IgD-negative memory B cell (primary cell): Measurements from ENCODE around the gene NKIRAS1. TPM values are rescaled to one million over a fixed set of nuclear protein-coding genes. Genes with fewer than 3 reads are reported as not detected.
"Not testable (repeated sequence)": the region's sequence is repeated elsewhere in the genome, so short reads cannot be mapped to it uniquely, and the experiment has no call there.

Source experiments
- H3K27ac Mint-ChIP-seq, 3 donors: one replicate each; pipeline ENCODE4 v1.8.0; 2020 to 2022; ENCODE audit warnings: mild to moderate bottlenecking in 3 of 3, mixed read lengths in 3 of 3, moderate library complexity in 1 of 3
- H3K27me3 Mint-ChIP-seq: one replicate; pipeline ENCODE4 v1.8.0; 2021; ENCODE audit warnings: mixed read lengths
- H3K36me3 Mint-ChIP-seq: one replicate; pipeline ENCODE4 v1.8.0; 2020; ENCODE audit warnings: mild to moderate bottlenecking, mixed read lengths
- H3K4me1 Mint-ChIP-seq, 3 donors: one replicate each; pipeline ENCODE4 v1.8.0; 2020 to 2022; ENCODE audit warnings: mixed read lengths in 3 of 3, mild to moderate bottlenecking in 1 of 3
- H3K4me3 Mint-ChIP-seq, 4 donors: one replicate each; pipeline ENCODE4 v1.8.0; 2020 to 2022; ENCODE audit warnings: mild to moderate bottlenecking in 4 of 4, mixed read lengths in 4 of 4, moderate library complexity in 3 of 4
- H3K9me3 Mint-ChIP-seq, 3 donors: one replicate each; pipeline ENCODE4 v1.8.0; 2020 to 2021; ENCODE audit warnings: mixed read lengths in 3 of 3, mild to moderate bottlenecking in 1 of 3
- polyA plus RNA-seq: library from polyadenylated mRNA; unstranded; fragments of 300-500 nt; fragmentation: Illumina TruSeq; gene quantifications from one replicate; pipeline ENCODE4 v1.2.3, GENCODE V29; 2021

NKIRAS1 gene
- polyA plus RNA-seq, 1 donor from 2014 or later: 2.8 TPM

GRCh38 chr3:23900744-23901143 lies 16.0 kb downstream of the NKIRAS1 start:
- Mint-ChIP-seq H3K9me3 (peaks cover 0 to 2% (median 0%) of the 10 kb centered on the region in 3 donors), H3K4me3 (no peak overlapping the region), H3K27me3 (no peaks in the 10 kb centered on the region), H3K27ac (peak overlapping the region in 1 of 3 donors; percentile 31), H3K36me3 (peaks cover 17% of the 10 kb centered on the region), H3K4me1 (no peaks in the 10 kb centered on the region)

DNA sequence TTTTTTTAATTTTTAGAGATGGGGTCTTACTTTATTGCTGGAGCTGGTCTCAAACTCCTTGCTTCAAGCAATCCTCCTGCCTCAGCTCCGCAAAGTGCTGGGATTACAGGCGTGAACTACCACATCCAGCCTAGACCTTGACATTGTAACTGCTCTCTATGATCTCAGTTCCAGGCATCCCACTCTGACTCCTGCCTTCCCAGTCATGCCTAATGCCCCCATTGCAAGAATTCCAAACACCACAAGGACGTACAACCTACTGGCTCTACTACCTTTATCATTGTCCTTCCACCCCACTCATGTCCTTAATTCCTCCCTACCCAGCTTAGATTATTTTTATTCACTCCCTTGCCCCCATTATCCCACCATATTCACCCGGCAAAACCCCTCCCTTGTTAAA lies 21.6 kb downstream of the NKIRAS1 start:
- Mint-ChIP-seq H3K36me3 (peaks cover 6% of the 10 kb centered on the region), H3K4me3 (no peak overlapping the region), H3K27me3 (no peaks in the 10 kb centered on the region), H3K9me3 (no peaks in the 10 kb centered on the region), H3K4me1 (peaks cover 2 to 10% (median 5%) of the 10 kb centered on the region in 3 donors), H3K27ac (peak overlapping the region in 1 of 3 donors; percentile 40)

DNA sequence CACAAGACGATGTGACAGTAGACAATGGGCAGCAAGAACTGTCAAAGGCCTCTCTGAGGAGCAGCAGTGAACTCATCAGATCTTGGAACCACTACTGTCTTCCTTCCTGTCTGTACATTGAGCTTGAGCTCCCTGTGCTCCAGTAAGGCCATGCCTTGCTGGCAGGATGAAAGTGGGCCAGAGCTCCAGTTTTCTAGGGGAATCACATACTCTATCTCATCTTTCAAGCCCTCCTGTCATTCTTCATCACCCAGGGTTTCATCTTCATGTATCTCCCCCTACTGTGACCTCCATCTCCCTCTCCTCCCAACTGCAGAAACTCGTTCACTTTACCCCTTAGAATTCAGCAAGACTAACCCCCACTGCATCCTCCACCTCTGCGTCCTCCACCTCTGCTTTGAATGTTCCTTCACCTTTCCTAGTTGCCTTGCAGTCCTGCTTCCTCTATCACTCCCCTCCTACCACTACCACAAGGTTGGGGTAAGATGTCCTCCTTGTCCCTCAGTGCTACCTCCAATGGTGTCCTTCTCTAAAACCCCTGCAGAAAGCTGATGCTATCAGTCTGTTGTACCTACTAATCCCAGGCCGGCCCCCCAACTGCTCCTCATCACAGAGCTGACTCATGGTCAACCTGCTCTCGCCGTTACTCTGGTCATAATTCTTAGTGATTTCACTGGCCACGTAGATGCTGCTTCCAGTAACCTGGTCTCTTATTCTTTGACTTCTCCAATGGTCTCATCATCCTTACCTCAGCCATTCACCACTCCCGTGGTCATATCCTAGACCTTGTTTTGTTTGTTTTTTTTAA lies 22.3 kb downstream of the NKIRAS1 start:
- no peaks in the 10 kb centered on the region for H3K9me3 Mint-ChIP-seq
- H3K4me1 Mint-ChIP-seq: peaks cover 2 to 10% (median 5%) of the 10 kb centered on the region in 3 donors
- no peaks in the 10 kb centered on the region for H3K27me3 Mint-ChIP-seq
- H3K36me3 Mint-ChIP-seq: peaks cover 6% of the 10 kb centered on the region
- no peak overlapping the region for H3K4me3 Mint-ChIP-seq
- H3K27ac Mint-ChIP-seq: peak overlapping the region in 2 of 3 donors; percentile 17 to 32

GRCh38 chr3:23889950-23890349 lies 26.8 kb downstream of the NKIRAS1 start:
- Mint-ChIP-seq H3K27ac (no peak overlapping the region), H3K4me1 (peaks cover 2 to 21% (median 8%) of the 10 kb centered on the region in 3 donors), H3K4me3 (no peak overlapping the region), H3K36me3 (no peaks in the 10 kb centered on the region), H3K27me3 (no peaks in the 10 kb centered on the region), H3K9me3 (no peaks in the 10 kb centered on the region)

- Mint-ChIP-seq H3K36me3 (no peaks in the 10 kb centered on the region), H3K4me3 (no peak overlapping the region), H3K27ac (no peak overlapping the region), H3K9me3 (no peaks in the 10 kb centered on the region), H3K4me1 (peaks cover 2 to 21% (median 10%) of the 10 kb centered on the region in 3 donors), H3K27me3 (no peaks in the 10 kb centered on the region)
Measured at GRCh38 chr3:23889386-23889785, 27.4 kb downstream of the NKIRAS1 start.

GRCh38 chr3:23888617-23889228 lies 28.1 kb downstream of the NKIRAS1 start:
- Mint-ChIP-seq H3K9me3 (no peaks in the 10 kb centered on the region), H3K4me3 (no peak overlapping the region), H3K27me3 (no peaks in the 10 kb centered on the region), H3K27ac (peak overlapping the region in 1 of 3 donors; percentile 20), H3K4me1 (peaks cover 2 to 21% (median 10%) of the 10 kb centered on the region in 3 donors), H3K36me3 (no peaks in the 10 kb centered on the region)

- Mint-ChIP-seq H3K9me3 (no peaks in the 10 kb centered on the region), H3K27ac (no peak overlapping the region), H3K4me3 (no peak overlapping the region), H3K36me3 (peaks cover 6% of the 10 kb centered on the region), H3K27me3 (no peaks in the 10 kb centered on the region), H3K4me1 (peaks cover 0 to 11% (median 11%) of the 10 kb centered on the region in 3 donors)
Measured at GRCh38 chr3:23886311-23886710, 30.5 kb downstream of the NKIRAS1 start.

- no peaks in the 10 kb centered on the region for H3K27me3 Mint-ChIP-seq
- peaks cover 7% of the 10 kb centered on the region for H3K36me3 Mint-ChIP-seq
- no peaks in the 10 kb centered on the region for H3K9me3 Mint-ChIP-seq
- H3K4me1 Mint-ChIP-seq: peaks cover 2 to 12% (median 11%) of the 10 kb centered on the region in 3 donors
- H3K27ac Mint-ChIP-seq: no peak overlapping the region
- no peak overlapping the region for H3K4me3 Mint-ChIP-seq
Measured at GRCh38 chr3:23885210-23885609, 31.6 kb downstream of the NKIRAS1 start.

DNA sequence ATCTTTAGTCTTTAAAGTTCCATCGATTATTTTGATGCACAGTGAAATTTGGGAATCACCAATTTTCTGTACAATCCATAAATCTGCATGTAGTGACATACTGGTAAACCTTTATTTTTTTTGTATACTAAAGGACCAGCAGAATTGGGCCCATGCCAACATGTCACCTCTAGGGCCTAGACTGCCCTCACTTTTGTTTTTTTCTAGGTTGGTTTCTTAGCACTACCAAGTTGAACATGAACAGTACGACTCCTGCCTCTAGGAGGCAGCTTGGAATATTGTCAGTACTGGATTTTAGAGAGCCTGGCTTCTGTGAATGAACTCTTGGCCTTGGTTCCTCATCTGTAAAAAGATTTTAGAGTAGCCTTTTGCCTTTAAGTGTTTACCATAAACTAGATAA lies 32.3 kb downstream of the NKIRAS1 start:
- H3K36me3 Mint-ChIP-seq: peaks cover 7% of the 10 kb centered on the region
- peak overlapping the region in 1 of 3 donors; percentile 23 for H3K27ac Mint-ChIP-seq
- H3K9me3 Mint-ChIP-seq: no peaks in the 10 kb centered on the region
- no peak overlapping the region for H3K4me3 Mint-ChIP-seq
- peaks cover 2 to 12% (median 11%) of the 10 kb centered on the region in 3 donors for H3K4me1 Mint-ChIP-seq
- no peaks in the 10 kb centered on the region for H3K27me3 Mint-ChIP-seq

- Mint-ChIP-seq H3K27ac (no peak overlapping the region), H3K9me3 (no peaks in the 10 kb centered on the region), H3K36me3 (peaks cover 8% of the 10 kb centered on the region), H3K4me3 (no peak overlapping the region), H3K27me3 (no peaks in the 10 kb centered on the region), H3K4me1 (peaks cover 2 to 19% (median 13%) of the 10 kb centered on the region in 3 donors)
Measured at GRCh38 chr3:23882487-23882918, 34.3 kb downstream of the NKIRAS1 start.

- not testable (repeated sequence) for H3K4me3 Mint-ChIP-seq, H3K9me3 Mint-ChIP-seq, H3K27ac Mint-ChIP-seq, H3K27me3 Mint-ChIP-seq, H3K36me3 Mint-ChIP-seq
- H3K4me1 Mint-ChIP-seq: peaks cover 6 to 20% (median 18%) of the 10 kb centered on the region in 3 donors
Measured at GRCh38 chr3:23881993-23882392, 34.8 kb downstream of the NKIRAS1 start.

DNA sequence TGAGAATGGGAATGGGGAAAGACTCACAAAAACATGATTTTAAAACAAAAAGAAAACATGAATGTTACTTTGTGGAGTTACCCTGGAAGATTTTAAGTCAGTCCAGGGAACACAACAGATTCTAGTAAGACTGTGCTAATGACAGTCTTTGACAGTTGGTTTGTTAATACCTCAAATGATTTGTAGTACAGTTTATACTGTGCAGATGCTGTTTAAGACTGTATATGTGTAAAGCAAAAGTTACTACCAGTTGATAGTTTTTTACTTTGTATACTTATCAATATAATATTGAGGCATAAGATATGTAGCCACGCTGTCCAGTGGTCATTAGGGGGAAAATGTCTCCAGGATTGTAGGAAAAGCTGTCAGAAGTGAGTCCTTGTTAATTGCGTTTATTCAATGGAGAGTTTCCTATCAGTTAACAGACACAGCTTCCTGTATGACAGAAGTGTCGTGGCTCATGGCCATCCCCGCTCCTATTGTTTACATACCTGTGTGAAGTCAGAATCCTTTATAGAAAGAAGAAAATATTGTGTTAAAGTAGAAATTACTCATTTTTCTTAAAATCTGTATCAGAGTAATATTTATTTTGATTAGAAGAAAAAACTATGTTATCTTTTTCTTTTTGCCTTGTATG lies 36.0 kb downstream of the NKIRAS1 start:
- H3K4me1 Mint-ChIP-seq: peaks cover 14 to 27% (median 21%) of the 10 kb centered on the region in 3 donors
- H3K36me3 Mint-ChIP-seq: peaks cover 8% of the 10 kb centered on the region
- no peaks in the 10 kb centered on the region for H3K9me3 Mint-ChIP-seq
- peak overlapping the region in 1 of 3 donors; percentile 33 for H3K27ac Mint-ChIP-seq
- no peaks in the 10 kb centered on the region for H3K27me3 Mint-ChIP-seq
- H3K4me3 Mint-ChIP-seq: no peak overlapping the region

DNA sequence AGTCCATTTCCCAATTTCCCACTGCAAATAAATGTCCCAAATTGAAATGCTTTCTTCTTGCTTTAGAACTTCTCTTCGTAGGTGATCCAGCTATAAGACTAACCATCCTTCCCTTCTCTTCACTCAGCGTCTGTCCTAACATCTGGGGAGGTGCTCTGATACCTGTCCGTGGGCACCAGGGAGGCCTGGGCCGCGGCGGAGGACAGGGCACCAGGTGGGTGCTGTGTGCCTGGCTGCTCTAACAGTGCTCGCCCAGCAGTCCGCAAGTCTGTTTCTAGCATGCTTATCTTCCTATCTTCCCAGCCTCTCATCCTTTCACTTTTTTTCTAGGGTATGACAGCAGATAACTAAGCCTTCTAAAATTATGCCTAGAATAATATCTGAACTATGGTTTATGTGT lies 37.3 kb downstream of the NKIRAS1 start:
- H3K4me3 Mint-ChIP-seq: no peak overlapping the region
- H3K27ac Mint-ChIP-seq: no peak overlapping the region
- peaks cover 20 to 34% (median 30%) of the 10 kb centered on the region in 3 donors for H3K4me1 Mint-ChIP-seq
- no peaks in the 10 kb centered on the region for H3K9me3 Mint-ChIP-seq
- peaks cover 8% of the 10 kb centered on the region for H3K36me3 Mint-ChIP-seq
- no peaks in the 10 kb centered on the region for H3K27me3 Mint-ChIP-seq

- Mint-ChIP-seq H3K36me3 (peaks cover 8% of the 10 kb centered on the region), H3K4me1 (peaks cover 24 to 35% (median 30%) of the 10 kb centered on the region in 3 donors), H3K27ac (peak overlapping the region in 1 of 3 donors; percentile 11)
Measured at GRCh38 chr3:23877329-23877980, 39.3 kb downstream of the NKIRAS1 start.

GRCh38 chr3:23876923-23877322 lies 39.9 kb downstream of the NKIRAS1 start:
- Mint-ChIP-seq H3K36me3 (peaks cover 8% of the 10 kb centered on the region), H3K27ac (peak overlapping the region in 1 of 3 donors; percentile 11), H3K4me1 (peaks cover 24 to 35% (median 30%) of the 10 kb centered on the region in 3 donors)

More at GRCh38 chr3:23877329-23877980, 39.3 kb downstream of the NKIRAS1 start:
- no peaks in the 10 kb centered on the region for H3K27me3 Mint-ChIP-seq
- peak overlapping the region in 1 of 4 donors; percentile 17 for H3K4me3 Mint-ChIP-seq
- H3K9me3 Mint-ChIP-seq: no peaks in the 10 kb centered on the region

More at GRCh38 chr3:23876923-23877322, 39.9 kb downstream of the NKIRAS1 start:
- no peaks in the 10 kb centered on the region for H3K27me3 Mint-ChIP-seq
- H3K9me3 Mint-ChIP-seq: no peaks in the 10 kb centered on the region
- no peak overlapping the region for H3K4me3 Mint-ChIP-seq
